ENCODE results near the gene COL18A1. TPM values are rescaled to one million over a fixed set of nuclear protein-coding genes. Genes with fewer than 3 reads are reported as not detected.
"Not testable (repeated sequence)": the region's sequence is repeated elsewhere in the genome, so short reads cannot be mapped to it uniquely, and the experiment has no call there.

The COL18A1 gene
- total RNA-seq, 8 experiments from 2014 or later, result 1.6 to 341 (median 7.1) TPM

- ATAC-seq (replicated peaks in 6 of 8), result peak in 1 of 8 experiments; percentile 10
- in situ Hi-C loops (cut with MboI; ENCODE audit: low pct_unique_long_range_greater_than_20kb in 2 of 9, low sequenced_read_pairs in 9 of 9, unreplicated experiment in 9 of 9), result no loop called here
Measured at GRCh38 chr21:45494851-45495680, 90.1 kb downstream of the COL18A1 start.

DNA sequence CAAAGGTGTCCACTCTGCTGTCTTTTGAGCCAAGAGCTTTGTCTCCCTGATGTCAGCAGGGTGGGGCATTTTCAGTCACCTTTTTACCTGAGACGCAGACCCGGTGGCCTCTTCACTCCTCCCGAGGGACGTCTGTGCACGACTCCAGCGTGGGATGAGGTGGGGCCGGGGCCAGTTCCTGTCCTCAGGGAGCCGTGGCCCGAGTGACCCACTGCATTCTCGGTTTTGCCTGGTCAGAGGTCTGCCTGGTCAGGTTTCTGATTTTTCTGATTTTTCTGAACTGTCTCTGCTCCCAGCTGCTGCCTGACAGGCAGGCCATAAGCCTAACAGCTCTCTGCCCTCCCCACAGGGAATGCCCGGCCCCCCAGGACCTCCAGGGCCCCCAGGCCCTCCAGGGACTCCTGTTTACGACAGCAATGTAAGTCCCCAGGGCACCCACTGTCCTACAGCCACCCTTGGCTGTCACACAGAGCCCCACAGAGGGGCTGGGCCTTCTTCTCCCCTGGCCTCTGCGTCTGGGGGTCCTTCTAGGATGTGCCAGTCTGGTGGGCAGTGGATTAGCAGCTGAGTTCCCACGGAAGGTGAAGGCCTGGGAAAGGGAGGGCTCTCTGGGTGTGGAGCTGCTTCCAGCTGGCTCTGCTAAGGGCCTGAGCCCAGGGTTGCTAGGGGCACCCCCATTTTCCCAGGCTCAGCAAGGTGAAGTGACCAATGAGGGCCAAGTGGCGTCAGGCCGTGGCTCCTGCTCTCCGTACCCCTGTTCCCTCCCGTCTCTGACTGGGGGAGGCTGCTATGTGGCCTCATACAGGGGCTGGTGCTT, 91.4 kb downstream of the COL18A1 start:
- no peaks in the 10 kb centered on the region for H3K4me1 ChIP-seq (replicated peaks in 1 of 2)
- in situ Hi-C loops (cut with MboI; ENCODE audit: low pct_unique_long_range_greater_than_20kb in 2 of 9, low sequenced_read_pairs in 9 of 9, unreplicated experiment in 9 of 9), result no loop called here
- no peak overlapping the region for H3K27ac ChIP-seq
- ATAC-seq (replicated peaks in 6 of 8), result no peak
- no peak overlapping the region for H3K4me3 ChIP-seq
- 80 to 100% methylated on average over 1 of the region's 18 CpGs; no CpG with 5 or more reads in 8 of the 10 experiments for WGBS, 10 experiments

More at GRCh38 chr21:45494851-45495680, 90.1 kb downstream of the COL18A1 start:
- H3K27ac ChIP-seq, result no peak overlapping the region
- no peak overlapping the region for H3K4me3 ChIP-seq
- H3K4me1 ChIP-seq (replicated peaks in 1 of 2), result no peaks in the 10 kb centered on the region
- WGBS, 10 experiments, result 29 to 73% (median 72%) methylated on average over 4 to 11 of the region's 30 CpGs; no CpG with 5 or more reads in 6 of the 10 experiments

GRCh38 chr21:45496968-45497845, 92.2 kb downstream of the COL18A1 start:
- WGBS, 10 experiments, result 87 to 100% (median 100%) methylated on average over 1 to 10 of the region's 22 CpGs; no CpG with 5 or more reads in 3 of the 10 experiments
- Histone ChIP-seq H3K4me1 (replicated peaks in 1 of 2) (no peaks in the 10 kb centered on the region), H3K27ac (no peak overlapping the region), H3K4me3 (no peak overlapping the region)
- ATAC-seq (replicated peaks in 6 of 8), result no peak
- in situ Hi-C loops (cut with MboI; ENCODE audit: low pct_unique_long_range_greater_than_20kb in 2 of 9, low sequenced_read_pairs in 9 of 9, unreplicated experiment in 9 of 9), result no loop called here

DNA sequence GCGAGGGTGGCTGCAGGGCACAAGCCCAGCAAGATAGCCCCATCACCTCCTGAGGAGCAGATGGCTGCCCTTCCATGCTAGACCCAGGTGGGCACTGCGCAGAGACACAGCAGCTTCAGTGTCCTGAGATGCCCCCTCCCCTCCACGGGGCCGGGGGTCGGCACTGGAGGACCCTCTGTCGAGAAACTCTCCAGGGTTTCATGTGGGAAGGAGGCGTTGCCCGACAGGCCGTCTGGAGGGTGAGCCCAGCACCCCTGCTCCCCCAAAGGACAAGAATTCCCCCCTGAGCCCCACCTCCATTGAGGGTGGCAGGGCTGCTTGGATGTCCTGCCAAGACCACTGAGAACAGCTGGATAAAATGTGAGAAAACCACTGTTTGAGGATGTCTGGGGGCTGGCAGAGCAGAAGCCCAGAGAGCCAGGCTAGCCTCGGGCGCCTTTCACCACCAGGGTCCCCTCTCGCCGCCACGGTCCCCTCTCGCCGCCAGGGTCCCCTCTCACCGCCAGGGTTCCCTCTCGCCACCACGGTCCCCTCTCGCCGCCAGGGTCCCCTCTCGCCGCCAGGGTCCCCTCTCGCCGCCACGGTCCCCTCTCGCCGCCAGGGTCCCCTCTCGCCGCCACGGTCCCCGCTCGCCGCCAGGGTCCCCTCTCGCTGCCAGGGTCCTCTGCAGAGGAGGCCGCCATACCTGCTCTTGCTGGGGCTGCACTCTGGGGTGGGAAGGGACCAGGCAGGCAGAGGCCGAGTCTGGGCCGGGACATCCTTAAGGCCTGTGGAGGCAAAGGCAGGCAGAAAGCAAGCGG, 93.1 kb downstream of the COL18A1 start:
- no peak for ATAC-seq (replicated peaks in 6 of 8)
- in situ Hi-C loops (cut with MboI; ENCODE audit: low pct_unique_long_range_greater_than_20kb in 2 of 9, low sequenced_read_pairs in 9 of 9, unreplicated experiment in 9 of 9), result no loop called here
- Histone ChIP-seq H3K4me3 (no peak overlapping the region), H3K27ac (no peak overlapping the region), H3K4me1 (replicated peaks in 1 of 2) (no peaks in the 10 kb centered on the region)
- WGBS, 10 experiments, result 40 to 100% (median 91%) methylated on average over 1 to 3 of the region's 39 CpGs; no CpG with 5 or more reads in 6 of the 10 experiments

- no peak overlapping the region for H3K4me3 ChIP-seq
- in situ Hi-C loops (cut with MboI; ENCODE audit: low pct_unique_long_range_greater_than_20kb in 2 of 9, low sequenced_read_pairs in 9 of 9, unreplicated experiment in 9 of 9), result no loop called here
- ATAC-seq (replicated peaks in 6 of 8), result no peak
- no peak overlapping the region for H3K27ac ChIP-seq
- 71 to 97% (median 84%) methylated on average over 3 to 7 of the region's 9 CpGs; no CpG with 5 or more reads in 5 of the 10 experiments for WGBS, 10 experiments
- H3K4me1 ChIP-seq (replicated peaks in 1 of 2), result no peaks in the 10 kb centered on the region
Measured at GRCh38 chr21:45498646-45499000, 93.7 kb downstream of the COL18A1 start.

DNA sequence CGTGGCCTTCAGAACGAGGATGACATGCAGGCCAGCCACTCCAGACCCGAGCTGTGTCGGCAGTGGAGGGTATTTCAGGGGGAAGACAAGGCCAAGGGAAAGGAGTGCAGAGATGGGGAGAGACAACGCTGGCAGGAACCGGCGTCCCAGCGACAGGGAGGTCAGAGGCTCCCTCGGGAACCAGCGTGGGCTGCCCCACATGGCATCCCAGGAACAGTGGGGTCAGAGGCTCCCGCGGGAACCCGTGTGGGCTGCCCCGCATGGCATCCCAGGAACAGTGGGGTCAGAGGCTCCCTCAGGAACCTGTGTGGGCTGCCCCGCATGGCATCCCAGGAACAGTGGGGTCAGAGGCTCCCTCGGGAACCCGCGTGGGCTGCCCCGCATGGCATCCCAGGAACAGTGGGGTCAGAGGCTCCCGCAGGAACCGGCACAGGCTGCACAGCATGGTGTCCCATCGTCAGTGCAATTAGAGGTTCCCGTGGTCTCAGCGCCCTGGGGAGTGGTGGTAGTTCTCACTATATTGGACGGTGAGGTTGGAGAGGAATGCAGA, 94.3 kb downstream of the COL18A1 start:
- Histone ChIP-seq H3K27ac (no peak overlapping the region), H3K4me3 (no peak overlapping the region), H3K4me1 (replicated peaks in 1 of 2) (no peaks in the 10 kb centered on the region)
- 60 to 100% (median 91%) methylated on average over 1 to 7 of the region's 25 CpGs; no CpG with 5 or more reads in 4 of the 10 experiments for WGBS, 10 experiments
- ATAC-seq (replicated peaks in 6 of 8), result no peak
- in situ Hi-C loops (cut with MboI; ENCODE audit: low pct_unique_long_range_greater_than_20kb in 2 of 9, low sequenced_read_pairs in 9 of 9, unreplicated experiment in 9 of 9), result no loop called here

GRCh38 chr21:45499970-45500577, 95.1 kb downstream of the COL18A1 start:
- in situ Hi-C loops (cut with MboI; ENCODE audit: low pct_unique_long_range_greater_than_20kb in 2 of 9, low sequenced_read_pairs in 9 of 9, unreplicated experiment in 9 of 9), result no loop called here
- WGBS, 10 experiments, result 0 to 100% (median 73%) methylated on average over 1 to 5 of the region's 6 CpGs; no CpG with 5 or more reads in 7 of the 10 experiments
- H3K4me3 ChIP-seq, result no peak overlapping the region

DNA sequence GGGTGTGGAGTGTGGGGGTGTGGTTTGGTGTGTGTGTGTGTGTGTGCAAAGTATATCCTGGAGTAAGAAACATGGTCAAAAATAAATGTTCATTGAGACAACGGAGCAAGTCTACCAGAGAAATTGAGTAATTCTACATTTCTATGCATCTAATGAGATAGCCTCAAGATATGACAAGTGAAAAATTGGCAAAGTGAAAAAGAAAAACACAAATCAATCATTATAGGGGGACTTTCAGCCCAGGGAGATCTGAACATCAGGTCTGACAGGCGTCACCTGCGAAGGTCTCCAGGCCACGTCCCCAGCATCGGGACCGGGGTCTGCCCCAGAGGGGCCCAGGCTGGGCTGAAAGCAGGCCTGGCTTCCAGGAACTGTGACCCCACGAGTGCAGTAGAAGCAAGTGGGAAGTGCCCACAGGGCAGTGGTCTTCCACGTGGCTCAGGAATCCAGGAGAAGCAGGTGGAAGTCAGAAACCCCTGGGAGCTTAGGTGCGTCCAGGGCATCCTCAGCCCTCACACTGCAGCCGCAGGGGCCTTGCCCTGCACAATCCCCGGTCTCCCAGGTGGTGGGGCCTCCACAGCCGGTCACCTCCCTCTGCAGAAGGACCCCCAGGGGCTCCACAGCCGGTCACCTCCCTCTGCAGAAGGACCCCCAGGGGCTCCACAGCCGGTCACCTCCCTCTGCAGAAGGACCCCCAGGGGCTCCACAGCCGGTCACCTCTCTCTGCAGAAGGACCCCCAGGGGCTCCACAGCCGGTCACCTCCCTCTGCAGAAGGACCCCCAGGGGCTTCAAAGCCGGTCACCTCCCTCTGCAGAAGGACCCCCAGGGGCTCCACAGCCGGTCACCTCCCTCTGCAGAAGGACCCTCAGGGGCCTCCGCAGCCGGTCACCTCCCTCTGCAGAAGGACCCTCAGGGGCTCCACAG, 96.4 kb downstream of the COL18A1 start:
- H3K4me1 ChIP-seq (replicated peaks in 1 of 2); ATAC-seq (replicated peaks in 6 of 8); in situ Hi-C loops (cut with MboI; ENCODE audit: low pct_unique_long_range_greater_than_20kb in 2 of 9, low sequenced_read_pairs in 9 of 9, unreplicated experiment in 9 of 9); H3K4me3 ChIP-seq; H3K27ac ChIP-seq: not testable (repeated sequence)
- WGBS, 10 experiments, result 67 to 100% (median 93%) methylated on average over 1 to 6 of the region's 20 CpGs; no CpG with 5 or more reads in 3 of the 10 experiments

More at GRCh38 chr21:45499970-45500577, 95.1 kb downstream of the COL18A1 start:
- ATAC-seq (replicated peaks in 6 of 8), result peak in 1 of 8 experiments; percentile 9
- no peaks in the 10 kb centered on the region for H3K4me1 ChIP-seq (replicated peaks in 1 of 2)
- H3K27ac ChIP-seq, result no peak overlapping the region

GRCh38 chr21:45502006-45502345, 97.0 kb downstream of the COL18A1 start:
- ATAC-seq (replicated peaks in 6 of 8), result no peak
- Histone ChIP-seq H3K27ac (no peak overlapping the region), H3K4me1 (replicated peaks in 1 of 2) (no peaks in the 10 kb centered on the region), H3K4me3 (no peak overlapping the region)
- in situ Hi-C loops (cut with MboI; ENCODE audit: low pct_unique_long_range_greater_than_20kb in 2 of 9, low sequenced_read_pairs in 9 of 9, unreplicated experiment in 9 of 9), result no loop called here
- 0 to 100% (median 86%) methylated on average over 1 to 3 of the region's 13 CpGs; no CpG with 5 or more reads in 5 of the 10 experiments for WGBS, 10 experiments

GRCh38 chr21:45502600-45502999, 97.6 kb downstream of the COL18A1 start:
- ATAC-seq (replicated peaks in 6 of 8), result no peak
- WGBS, 10 experiments, result 60 to 100% (median 80%) methylated on average over 2 to 8 of the region's 10 CpGs; no CpG with 5 or more reads in 1 of the 10 experiments
- Histone ChIP-seq H3K4me3 (no peak overlapping the region), H3K4me1 (replicated peaks in 1 of 2) (no peaks in the 10 kb centered on the region), H3K27ac (no peak overlapping the region)
- in situ Hi-C loops (cut with MboI; ENCODE audit: low pct_unique_long_range_greater_than_20kb in 2 of 9, low sequenced_read_pairs in 9 of 9, unreplicated experiment in 9 of 9), result no loop called here

DNA sequence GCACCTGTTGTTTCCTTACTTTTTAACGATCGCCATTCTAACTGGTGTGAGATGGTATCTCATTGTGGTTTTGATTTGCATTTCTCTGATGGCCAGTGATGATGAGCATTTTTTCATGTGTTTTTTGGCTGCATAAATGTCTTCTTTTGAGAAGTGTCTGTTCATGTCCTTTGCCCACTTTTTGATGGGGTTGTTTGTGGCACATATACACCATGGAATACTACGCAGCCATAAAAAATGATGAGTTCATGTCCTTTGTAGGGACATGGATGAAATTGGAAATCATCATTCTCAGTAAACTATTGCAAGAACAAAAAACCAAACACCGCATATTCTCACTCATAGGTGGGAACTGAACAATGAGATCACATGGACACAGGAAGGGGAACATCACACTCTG, 98.3 kb downstream of the COL18A1 start:
- ATAC-seq (replicated peaks in 6 of 8); H3K4me3 ChIP-seq; H3K27ac ChIP-seq; H3K4me1 ChIP-seq (replicated peaks in 1 of 2); in situ Hi-C loops (cut with MboI; ENCODE audit: low pct_unique_long_range_greater_than_20kb in 2 of 9, low sequenced_read_pairs in 9 of 9, unreplicated experiment in 9 of 9): not testable (repeated sequence)
- WGBS, 10 experiments, result 100% methylated on average over 3 of the region's 4 CpGs; no CpG with 5 or more reads in 9 of the 10 experiments
